Activated T-helper 2 cell treated with anti-CD3 and anti-CD28 coated beads, Interferon-gamma antibody, Interleukin-2, Interleukin-4, amounts not matched to agents 10 μg/mL and 5 μg/mL and 100 μg/mL, durations not matched to agents 14 hours and 24 hours and 36 hours (primary cell): ENCODE results near the gene S100A12. TPM values are rescaled to one million over a fixed set of nuclear protein-coding genes. Genes with fewer than 3 reads are reported as not detected.
"Not testable (repeated sequence)": the region's sequence is repeated elsewhere in the genome, so short reads cannot be mapped to it uniquely, and the experiment has no call there.

Experiments used
- DNase-seq: peaks from one replicate; pipeline ENCODE4 v3.0.0; 2021; ENCODE audit warnings: low spot score
- H3K27ac Mint-ChIP-seq: one replicate; pipeline ENCODE4 v1.8.0; 2021; ENCODE audit warnings: mixed read lengths
- H3K27me3 Mint-ChIP-seq: one replicate; pipeline ENCODE4 v1.8.0; 2021; ENCODE audit warnings: low read depth, mixed read lengths
- H3K36me3 Mint-ChIP-seq: one replicate; pipeline ENCODE4 v1.8.0; 2021; ENCODE audit warnings: low read depth, mixed read lengths
- H3K4me1 Mint-ChIP-seq: one replicate; pipeline ENCODE4 v1.8.0; 2021; ENCODE audit warnings: low read depth, mixed read lengths
- H3K4me3 Mint-ChIP-seq: one replicate; pipeline ENCODE4 v1.8.0; 2021; ENCODE audit warnings: low read depth, mild to moderate bottlenecking, moderate library complexity, mixed read lengths
- H3K9me3 Mint-ChIP-seq: one replicate; pipeline ENCODE4 v1.8.0; 2021; ENCODE audit warnings: mixed read lengths
- intact Hi-C: fragments of 100-400 bp; cut with micrococcal nuclease; formaldehyde crosslinking; loops from one replicate; pipeline ENCODE4 v1.15.1; 2023
- total RNA-seq: library from RNA; stranded (reverse); gene quantifications from 2 replicates; pipeline ENCODE4 v1.2.3, GENCODE V29; 2022

S100A12 gene
- total RNA-seq, 1 donor from 2014 or later = not detected

DNA sequence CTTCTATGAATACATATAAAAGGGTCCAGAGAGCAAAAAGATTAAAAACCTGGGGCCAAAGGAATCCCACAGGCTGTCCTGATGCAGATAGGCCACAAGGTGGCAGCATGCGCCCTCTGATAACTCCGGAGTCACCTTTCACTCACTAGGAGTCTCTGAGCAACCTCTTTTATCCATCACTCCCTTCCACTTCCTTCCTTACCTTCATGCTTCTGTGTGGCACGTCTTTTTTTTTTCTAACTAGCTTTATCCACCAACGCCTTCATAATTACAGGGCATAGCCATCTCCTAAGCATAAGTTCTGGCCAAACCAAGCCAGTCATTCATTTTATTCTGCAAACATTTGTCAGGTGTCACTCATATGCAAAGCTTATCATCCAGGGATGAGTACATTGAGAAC, 22.9 kb downstream of the S100A12 start:
- intact Hi-C loops = loop anchor here (1.0 to 10.0 kb wide), 2 partner anchors 52 to 143 kb away; no protein-coding TSS in a partner anchor
- no peaks in the 10 kb centered on the region for H3K4me1 Mint-ChIP-seq

DNA sequence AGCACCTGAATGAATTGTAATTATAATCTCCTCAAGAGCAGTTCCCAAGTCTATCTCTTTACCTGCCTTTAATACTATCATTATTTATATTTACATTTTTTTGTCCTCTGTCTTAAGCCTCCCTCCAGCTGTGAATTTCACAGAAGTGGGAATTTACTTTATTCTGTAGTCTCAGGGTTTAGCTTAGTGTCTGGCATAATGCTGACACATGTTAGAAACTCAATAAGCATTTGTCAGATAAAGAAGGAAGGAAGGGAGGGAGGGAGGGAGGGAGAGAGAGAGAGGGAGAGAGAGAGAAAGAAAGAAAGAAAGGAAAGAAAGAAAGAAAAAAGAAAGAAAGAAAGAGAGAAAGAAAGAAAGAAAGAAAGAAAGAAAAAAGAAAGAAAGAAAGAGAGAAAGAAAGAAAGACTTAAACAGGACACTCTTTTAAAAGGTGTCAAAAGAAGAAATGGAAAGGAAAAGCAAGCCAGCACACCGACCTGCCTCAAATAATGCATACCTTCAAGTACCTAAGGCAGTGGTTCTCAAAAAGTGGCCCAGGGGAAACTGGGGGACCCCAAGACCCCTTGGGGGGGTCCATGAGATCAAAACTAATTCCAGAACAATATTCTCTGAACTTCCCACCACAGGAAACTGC, 25.0 kb downstream of the S100A12 start:
- Mint-ChIP-seq H3K27me3 (peaks cover 10% of the 10 kb centered on the region), H3K4me1 (peaks cover 6% of the 10 kb centered on the region), H3K36me3 (no peaks in the 10 kb centered on the region), H3K9me3 (no peaks in the 10 kb centered on the region), H3K4me3 (no peak overlapping the region), H3K27ac (no peak overlapping the region)
- no peak for DNase-seq
- intact Hi-C loops = loop anchor here (10.0 kb wide), 1 partner anchor 54 kb away; no protein-coding TSS in a partner anchor

More for the DNA sequence above, 22.9 kb downstream of the S100A12 start:
- H3K4me3 Mint-ChIP-seq = no peak overlapping the region
- no peaks in the 10 kb centered on the region for H3K9me3 Mint-ChIP-seq
- H3K36me3 Mint-ChIP-seq = no peaks in the 10 kb centered on the region
- H3K27ac Mint-ChIP-seq = no peak overlapping the region
- no peaks in the 10 kb centered on the region for H3K27me3 Mint-ChIP-seq
- DNase-seq = peak; percentile 31

DNA sequence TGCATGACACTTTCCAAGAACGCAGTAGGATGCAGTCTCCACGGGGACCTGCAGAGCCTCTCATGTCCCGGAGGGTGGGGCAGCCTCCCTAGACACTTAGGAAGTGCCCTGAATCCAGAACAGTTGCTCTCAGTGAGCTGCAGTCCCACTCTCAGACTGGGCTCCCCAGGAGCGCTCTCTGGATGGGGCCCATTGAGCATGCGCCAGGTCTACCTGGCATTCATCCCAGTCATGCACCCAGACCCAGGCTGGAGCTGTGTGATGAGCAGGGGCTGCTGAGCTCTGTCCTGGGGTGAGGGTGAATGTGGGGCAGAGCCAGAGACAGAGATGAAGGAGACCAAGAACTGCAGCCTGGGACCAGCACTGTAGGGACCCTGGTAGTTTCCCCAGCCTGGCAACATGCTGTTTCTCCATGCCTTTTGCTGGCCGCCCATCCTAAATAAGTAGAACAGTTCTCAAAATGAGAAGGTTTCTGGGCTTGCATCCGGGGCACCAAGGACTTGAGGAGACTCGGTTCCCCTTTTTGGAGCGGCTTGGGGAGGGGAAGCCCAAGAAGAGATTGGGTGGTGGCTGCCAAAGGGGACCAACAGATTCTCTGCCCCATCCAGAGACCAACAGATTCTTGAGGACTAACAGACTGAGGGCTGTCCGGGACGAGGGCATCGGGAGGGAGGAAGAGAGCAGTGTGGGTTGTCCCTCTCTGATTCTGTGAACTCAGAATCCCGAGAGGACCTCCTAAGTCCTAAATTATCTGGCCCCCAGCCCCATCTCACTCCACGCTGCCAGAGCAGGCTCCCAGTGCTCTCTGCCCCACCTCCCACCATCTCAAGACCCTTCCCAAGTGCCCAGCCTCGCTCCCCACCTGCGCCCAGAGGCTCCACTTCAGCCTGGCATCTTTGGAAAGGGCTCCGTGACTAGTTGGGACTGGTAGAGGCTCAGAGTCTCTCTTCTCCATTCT, 25.8 kb downstream of the S100A12 start:
- Mint-ChIP-seq H3K4me3 (no peak overlapping the region), H3K9me3 (no peaks in the 10 kb centered on the region), H3K27me3 (peaks cover 10% of the 10 kb centered on the region), H3K36me3 (no peaks in the 10 kb centered on the region), H3K4me1 (peaks cover 7% of the 10 kb centered on the region), H3K27ac (no peak overlapping the region)
- intact Hi-C loops = loop anchor here (10.0 kb wide), 1 partner anchor 55 kb away; no protein-coding TSS in a partner anchor
- DNase-seq = no peak

DNA sequence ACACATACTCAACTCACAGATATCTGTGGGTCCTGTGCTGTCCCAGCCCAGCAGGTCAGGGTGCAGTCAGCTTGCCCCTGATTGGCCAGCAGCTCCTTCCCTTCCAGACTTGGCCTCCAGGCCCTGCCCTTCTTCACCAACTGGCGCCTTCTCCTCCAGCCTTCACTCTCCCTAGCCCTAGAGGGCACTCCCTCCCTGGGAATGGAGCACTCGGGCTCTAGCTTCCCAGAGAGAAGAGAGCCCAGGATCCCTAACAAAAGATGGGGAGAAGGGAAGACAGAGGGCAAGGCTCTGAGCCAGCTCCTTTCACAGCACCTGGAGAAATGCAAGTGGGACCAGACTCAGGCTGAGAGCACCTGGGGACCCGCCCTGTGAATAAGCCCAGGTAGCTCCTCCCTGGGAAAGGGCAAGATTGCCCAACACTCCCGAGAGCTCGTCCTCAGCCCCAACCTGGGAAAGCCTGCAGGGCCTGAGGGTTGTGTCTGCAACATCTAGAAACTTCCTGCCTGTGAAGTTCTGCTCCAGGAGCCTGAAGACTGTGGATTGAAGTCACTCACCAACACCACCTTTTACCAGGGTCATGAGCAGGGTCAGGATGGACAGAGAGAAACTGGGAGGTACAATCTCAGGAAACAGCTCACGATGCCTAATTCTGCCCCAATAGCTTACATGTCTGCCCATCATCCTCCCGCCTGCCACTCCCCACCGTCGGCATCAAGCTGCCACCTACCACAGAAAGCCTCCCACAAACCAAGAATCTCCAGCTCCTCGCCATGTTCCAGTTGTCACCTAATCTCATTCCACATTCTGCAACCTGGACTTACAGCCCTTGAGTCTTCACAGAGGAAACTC, 26.7 kb downstream of the S100A12 start, which contains the start of gene PGLYRP4:
TSS of gene PGLYRP4 (minus strand) at position 331 of the 852 bp plus-strand sequence. CDS start 909 bp downstream, outside the sequence.
- Mint-ChIP-seq H3K4me1 (peaks cover 12% of the 10 kb centered on the region), H3K27ac (no peak within 1 kb of the TSS), H3K9me3 (no peaks in the 10 kb centered on the region), H3K4me3 (no peak within 1 kb of the TSS), H3K27me3 (peaks cover 10% of the 10 kb centered on the region), H3K36me3 (no peaks in the 10 kb centered on the region)
- no peak for DNase-seq
- intact Hi-C loops = no loop called here

DNA sequence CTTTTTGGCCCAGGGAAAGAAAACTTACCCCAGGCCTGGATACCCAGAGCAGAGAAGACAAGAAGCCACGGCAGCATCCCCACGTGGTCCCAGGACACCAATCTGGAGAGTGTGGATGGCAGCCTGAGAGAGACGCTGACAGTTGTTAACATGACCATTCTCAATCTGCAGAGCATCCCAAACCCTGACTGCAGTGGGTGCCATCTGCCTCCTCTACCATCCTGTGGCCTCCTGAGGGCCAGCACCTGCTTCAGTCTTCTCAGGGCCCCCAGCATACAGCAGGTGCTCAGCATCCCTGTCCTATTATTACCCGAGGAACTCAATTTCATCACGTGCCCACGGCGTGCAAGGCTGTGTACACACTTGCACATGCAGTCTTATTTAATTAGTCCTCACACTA, 27.6 kb downstream of the S100A12 start:
- DNase-seq = no peak
- Mint-ChIP-seq H3K27me3 (peaks cover 15% of the 10 kb centered on the region), H3K4me3 (no peak overlapping the region), H3K36me3 (no peaks in the 10 kb centered on the region), H3K4me1 (peaks cover 17% of the 10 kb centered on the region), H3K9me3 (no peaks in the 10 kb centered on the region), H3K27ac (no peak overlapping the region)
- intact Hi-C loops = no loop called here

DNA sequence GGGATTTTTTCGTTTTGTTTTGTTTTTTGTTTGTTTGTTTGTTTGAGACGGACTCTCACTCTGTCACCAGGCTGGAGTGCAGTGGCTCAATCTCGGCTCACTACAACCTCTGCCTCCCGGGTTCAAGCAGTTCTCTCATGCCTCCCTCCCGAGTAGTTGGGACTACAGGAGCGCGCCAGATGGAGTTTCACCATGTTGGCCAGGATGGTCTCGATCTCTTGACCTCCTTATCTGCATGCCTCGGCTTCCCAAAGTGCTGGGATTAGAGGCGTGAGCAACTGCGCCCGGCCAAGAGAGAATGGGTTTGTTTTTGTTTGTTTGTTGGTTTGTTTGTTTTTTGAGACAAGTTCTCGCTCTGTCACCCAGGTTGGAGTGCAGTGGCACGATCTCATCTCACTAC, 28.4 kb downstream of the S100A12 start:
- peaks cover 17% of the 10 kb centered on the region for H3K4me1 Mint-ChIP-seq
- DNase-seq, H3K9me3 Mint-ChIP-seq, H3K36me3 Mint-ChIP-seq, H3K4me3 Mint-ChIP-seq, intact Hi-C loops, H3K27ac Mint-ChIP-seq: not testable (repeated sequence)
- H3K27me3 Mint-ChIP-seq = peaks cover 21% of the 10 kb centered on the region

DNA sequence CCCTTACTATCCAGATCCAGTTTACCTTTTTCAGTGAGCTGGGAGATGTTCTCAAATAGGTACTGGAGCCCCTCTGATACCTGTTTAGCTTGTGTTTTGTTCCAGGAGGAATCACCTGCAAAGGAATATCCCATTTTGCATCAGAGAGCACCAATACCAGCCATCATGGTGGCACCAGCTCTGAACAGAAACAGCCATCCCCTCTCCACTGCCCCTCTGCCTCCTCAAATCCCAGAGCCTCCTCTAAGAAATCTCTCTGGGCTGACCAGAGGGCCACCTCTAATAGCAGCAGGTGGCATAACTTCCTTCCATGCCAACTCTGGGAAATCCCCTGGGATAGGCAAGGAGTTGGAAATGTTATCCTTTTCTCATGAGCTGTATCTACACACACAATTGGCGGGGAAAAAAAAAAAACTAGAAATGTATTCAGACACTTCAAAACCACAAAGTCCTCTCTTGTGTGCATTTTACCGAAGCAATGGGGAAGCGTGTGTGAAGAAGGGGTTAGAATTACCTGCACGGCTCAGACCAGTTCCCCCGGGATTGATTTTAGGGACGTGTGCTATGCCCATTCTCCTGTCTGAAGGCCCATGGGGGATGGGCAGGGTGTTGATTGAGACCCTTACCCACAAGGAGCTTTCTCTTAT, 29.2 kb downstream of the S100A12 start:
- Mint-ChIP-seq H3K36me3 (no peaks in the 10 kb centered on the region), H3K27ac (no peak overlapping the region), H3K27me3 (peaks cover 21% of the 10 kb centered on the region), H3K4me3 (no peak overlapping the region), H3K9me3 (no peaks in the 10 kb centered on the region), H3K4me1 (peaks cover 17% of the 10 kb centered on the region)
- intact Hi-C loops = no loop called here
- DNase-seq = no peak

DNA sequence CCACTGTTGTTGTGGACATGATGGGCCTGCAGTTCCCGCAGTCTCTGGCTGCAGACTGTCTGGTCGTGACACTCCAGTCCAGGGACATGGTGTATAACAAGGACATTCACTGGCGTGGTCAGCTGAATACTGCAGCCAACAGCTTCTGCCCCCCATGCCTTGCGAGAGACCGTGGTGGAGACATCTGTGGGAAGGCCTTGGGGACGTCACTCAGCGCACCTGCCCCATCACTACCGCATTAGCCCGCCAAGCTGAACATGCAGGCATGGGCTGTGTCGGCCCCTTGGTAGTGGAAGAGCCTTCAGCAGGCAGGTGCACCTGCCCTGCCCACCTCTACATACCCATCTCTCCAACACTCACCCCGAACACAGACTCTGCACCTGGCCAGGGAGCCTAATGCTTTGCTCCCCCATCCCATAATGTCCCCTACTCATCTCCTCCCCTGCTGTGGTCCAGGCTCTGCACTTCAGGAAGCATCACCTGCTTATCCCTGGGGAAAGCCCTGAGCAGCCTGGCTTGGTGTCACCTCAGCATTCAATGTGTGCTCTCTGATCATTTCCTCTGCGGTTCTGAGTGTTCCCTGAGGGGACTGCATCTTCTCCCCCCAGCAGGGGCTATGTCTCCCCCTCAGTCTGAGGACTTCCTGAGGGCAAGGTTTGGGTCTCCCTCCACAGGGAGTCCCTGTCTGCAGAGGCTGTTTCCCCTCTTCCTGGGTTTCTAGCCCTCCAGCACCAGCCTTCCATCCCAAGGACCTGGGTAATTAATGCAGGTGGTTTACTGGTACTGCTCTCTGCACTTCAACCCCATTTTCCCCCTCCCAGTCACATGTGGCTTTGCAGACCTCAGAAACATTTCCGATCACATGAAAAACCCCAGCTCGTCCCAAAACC, 30.0 kb downstream of the S100A12 start:
- DNase-seq = no peak
- Mint-ChIP-seq H3K27ac (no peak overlapping the region), H3K27me3 (peaks cover 25% of the 10 kb centered on the region), H3K9me3 (no peaks in the 10 kb centered on the region), H3K36me3 (no peaks in the 10 kb centered on the region), H3K4me3 (no peak overlapping the region), H3K4me1 (peaks cover 17% of the 10 kb centered on the region)
- intact Hi-C loops = no loop called here

DNA sequence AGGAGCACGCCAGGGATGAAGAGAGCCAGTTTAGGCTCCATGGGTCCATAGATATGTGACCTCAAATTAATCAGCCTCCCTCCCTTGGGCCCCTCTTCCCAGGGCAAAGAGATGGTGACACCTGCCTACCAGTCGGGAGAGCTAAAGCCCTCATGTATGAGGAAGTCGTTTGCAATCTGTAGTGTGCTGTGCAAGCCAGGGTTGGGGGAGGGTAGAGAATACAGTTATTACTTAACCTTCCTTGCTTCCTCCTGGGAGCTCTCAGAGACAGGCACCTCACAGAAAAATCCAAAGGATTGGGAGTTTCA, 30.7 kb downstream of the S100A12 start:
- Mint-ChIP-seq H3K4me3 (no peak overlapping the region), H3K27me3 (peaks cover 26% of the 10 kb centered on the region)
- intact Hi-C loops = no loop called here

DNA sequence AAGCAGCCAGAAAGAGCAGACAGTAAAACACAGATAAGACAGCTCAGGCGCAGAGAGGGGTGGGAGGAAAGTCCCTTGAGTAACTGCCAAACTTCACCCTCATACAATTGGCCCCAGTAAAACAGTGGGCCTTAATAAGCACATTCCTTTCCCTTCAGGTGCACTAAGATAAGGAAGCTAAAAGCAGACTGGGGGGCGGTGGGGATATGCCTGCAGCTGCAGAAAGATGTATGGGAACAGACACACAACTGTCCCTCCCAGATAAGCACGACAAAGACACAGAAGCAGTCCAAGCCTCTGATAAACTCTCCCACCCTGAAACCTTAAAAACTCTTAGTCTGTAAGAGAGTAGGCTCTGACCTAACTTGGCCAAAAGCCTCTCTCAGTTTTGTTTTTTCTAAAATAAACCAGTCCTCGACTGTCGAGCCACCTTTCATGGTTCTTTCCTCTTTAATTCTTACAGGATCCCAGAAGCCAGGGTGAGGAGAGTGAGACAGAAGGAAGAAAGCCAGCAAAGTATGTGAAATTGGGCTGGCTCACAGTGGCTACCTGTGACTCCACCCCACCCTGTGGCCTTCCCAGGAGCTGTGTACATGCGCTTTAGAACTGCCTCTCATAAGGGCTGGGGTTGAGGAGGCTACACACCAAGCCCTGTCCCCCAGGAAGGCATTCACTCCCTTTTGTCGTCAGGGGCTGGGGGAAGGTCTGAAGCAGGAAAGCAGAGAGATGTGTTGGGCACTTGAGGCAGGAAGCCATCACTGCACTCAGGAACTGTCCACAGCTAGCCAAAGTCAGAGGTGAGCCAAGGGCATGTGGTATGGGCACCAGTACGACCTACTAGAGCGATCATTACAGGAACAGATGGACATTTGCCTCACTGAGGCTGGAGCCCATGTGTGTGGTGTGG, 31.4 kb downstream of the S100A12 start:
- Mint-ChIP-seq H3K9me3 (no peaks in the 10 kb centered on the region), H3K4me1 (peaks cover 20% of the 10 kb centered on the region), H3K27ac (no peak overlapping the region), H3K4me3 (no peak overlapping the region), H3K27me3 (peaks cover 28% of the 10 kb centered on the region), H3K36me3 (no peaks in the 10 kb centered on the region)
- intact Hi-C loops = no loop called here
- no peak for DNase-seq

More for the DNA sequence above, 30.7 kb downstream of the S100A12 start:
- no peak overlapping the region for H3K27ac Mint-ChIP-seq
- H3K4me1 Mint-ChIP-seq = peaks cover 20% of the 10 kb centered on the region
- no peaks in the 10 kb centered on the region for H3K9me3 Mint-ChIP-seq
- no peaks in the 10 kb centered on the region for H3K36me3 Mint-ChIP-seq
- DNase-seq = no peak
